ENCODE measurements around the gene FXYD6.
A peak's percentile ranks its signal among the peaks of the same experiment; 100 is the strongest.

The FXYD6 gene

DNA sequence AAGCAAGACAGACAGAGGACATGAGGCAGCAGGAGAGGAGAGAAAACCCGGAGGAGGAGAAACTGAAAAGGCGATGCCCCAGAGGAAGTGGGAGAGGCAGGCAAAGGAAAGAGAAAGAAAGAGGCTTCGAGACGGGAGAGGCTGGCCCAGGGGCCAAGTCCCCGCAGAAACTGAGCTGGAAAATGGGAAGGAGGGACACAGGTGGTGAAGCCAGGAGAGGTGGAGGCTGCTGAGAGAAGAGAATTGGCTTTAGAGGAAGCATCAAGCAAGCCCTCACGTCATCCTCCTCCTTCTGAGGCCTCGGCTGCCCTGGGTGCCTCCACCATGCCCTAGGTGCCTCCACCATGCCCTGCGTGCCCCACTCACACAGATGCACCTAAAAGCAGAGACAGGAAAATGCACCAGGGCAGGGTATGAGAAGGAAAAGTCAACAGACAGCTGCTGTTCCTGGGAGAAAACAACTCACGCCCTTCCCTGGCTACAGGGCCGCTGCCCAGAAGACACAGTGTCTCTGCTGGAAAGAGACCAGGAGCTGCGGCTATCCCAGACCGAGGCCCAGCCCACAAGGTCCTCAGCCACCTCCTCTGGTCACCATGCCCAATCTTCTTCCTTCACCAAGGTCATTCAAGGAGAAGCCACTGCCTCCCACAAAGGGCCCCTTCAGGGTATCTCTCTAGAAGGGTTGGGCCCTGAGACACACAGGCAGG is 14.3 kb downstream of the FXYD6 start:
- Mint-ChIP-seq H3K9me3 (no peaks in the 10 kb centered on the region), H3K4me3 (peak overlapping the region; percentile 19), H3K27me3 (ENCODE audit: low read depth, poor library complexity) (peaks cover 14% of the 10 kb centered on the region), H3K4me1 (peaks cover 60% of the 10 kb centered on the region), H3K36me3 (ENCODE audit: low read depth) (peaks cover 5% of the 10 kb centered on the region), H3K27ac (peak overlapping the region; percentile 52)
- TF ChIP-seq, protein P1, sequence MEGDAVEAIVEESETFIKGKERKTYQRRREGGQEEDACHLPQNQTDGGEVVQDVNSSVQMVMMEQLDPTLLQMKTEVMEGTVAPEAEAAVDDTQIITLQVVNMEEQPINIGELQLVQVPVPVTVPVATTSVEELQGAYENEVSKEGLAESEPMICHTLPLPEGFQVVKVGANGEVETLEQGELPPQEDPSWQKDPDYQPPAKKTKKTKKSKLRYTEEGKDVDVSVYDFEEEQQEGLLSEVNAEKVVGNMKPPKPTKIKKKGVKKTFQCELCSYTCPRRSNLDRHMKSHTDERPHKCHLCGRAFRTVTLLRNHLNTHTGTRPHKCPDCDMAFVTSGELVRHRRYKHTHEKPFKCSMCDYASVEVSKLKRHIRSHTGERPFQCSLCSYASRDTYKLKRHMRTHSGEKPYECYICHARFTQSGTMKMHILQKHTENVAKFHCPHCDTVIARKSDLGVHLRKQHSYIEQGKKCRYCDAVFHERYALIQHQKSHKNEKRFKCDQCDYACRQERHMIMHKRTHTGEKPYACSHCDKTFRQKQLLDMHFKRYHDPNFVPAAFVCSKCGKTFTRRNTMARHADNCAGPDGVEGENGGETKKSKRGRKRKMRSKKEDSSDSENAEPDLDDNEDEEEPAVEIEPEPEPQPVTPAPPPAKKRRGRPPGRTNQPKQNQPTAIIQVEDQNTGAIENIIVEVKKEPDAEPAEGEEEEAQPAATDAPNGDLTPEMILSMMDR (IDR thresholded peaks at IDR 0.05) = no peak
- DNase-seq = no peak

DNA sequence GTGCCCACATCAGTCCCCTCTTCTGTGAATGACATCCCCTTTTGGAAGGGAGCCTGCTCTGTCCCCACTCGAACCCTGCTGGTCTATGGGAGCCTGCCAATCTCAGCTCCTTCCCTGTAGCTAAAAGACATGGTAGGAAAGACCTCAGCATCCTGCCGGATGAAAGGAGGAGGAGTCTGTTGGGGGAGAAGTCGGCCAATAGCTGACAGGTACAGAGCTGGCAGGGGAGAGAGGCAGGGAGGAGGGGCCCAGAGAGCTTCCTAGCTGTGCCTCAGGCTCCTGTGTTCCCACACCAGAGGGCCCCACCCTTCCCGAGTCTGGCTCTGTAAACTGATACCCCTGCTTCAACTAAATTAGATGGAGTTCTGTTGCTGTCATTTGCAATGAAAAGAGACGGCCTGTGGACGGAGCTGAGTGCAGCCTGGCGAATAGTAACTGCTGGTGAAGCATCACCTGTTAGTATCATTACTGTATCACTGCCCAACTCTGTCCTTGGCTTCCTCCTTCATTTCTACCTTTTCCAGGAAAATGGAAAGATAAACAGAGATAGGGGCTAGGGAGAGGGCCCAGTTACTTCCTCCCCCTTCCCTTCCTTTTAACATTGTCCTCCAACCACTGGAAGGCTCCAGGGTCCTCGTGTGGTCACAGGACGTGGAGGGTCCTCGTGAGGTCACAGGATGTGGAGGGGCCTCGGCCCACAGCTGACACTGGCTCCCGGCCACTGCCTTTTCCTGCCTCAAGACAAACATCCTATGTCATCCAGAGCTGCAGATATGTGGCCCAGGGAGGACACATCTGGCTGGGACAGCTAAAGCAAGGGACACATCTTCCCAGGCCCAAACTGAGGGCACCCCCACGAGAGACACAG is 15.1 kb downstream of the FXYD6 start:
- Mint-ChIP-seq H3K4me3 (peak overlapping the region; percentile 30), H3K36me3 (ENCODE audit: low read depth) (peaks cover 5% of the 10 kb centered on the region), H3K9me3 (no peaks in the 10 kb centered on the region), H3K27ac (peak overlapping the region; percentile 52), H3K27me3 (ENCODE audit: low read depth, poor library complexity) (peaks cover 11% of the 10 kb centered on the region), H3K4me1 (peaks cover 56% of the 10 kb centered on the region)
- DNase-seq = peak; percentile 71
- TF ChIP-seq, protein P1 (IDR thresholded peaks at IDR 0.05) = no peak

DNA sequence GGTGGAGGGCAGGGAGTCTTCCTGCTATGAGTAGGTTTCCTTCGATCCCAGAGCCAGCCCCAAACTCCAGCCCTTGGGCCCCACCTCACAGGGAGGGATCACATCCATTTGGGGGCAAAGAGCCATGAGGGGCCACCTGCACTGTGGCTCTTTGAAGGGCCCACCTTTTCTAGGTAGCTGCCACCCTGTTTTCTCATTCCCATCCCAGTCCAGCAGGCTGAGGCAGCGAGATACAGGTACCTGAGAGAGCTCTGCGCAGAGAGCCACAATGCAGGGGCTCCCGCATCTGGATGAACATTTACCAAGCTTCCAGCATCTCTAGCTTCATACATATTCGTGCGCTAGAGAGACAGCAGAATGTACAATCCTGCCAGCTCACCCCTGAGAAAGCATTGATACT is 16.3 kb downstream of the FXYD6 start:
- no peaks in the 10 kb centered on the region for H3K9me3 Mint-ChIP-seq

DNA sequence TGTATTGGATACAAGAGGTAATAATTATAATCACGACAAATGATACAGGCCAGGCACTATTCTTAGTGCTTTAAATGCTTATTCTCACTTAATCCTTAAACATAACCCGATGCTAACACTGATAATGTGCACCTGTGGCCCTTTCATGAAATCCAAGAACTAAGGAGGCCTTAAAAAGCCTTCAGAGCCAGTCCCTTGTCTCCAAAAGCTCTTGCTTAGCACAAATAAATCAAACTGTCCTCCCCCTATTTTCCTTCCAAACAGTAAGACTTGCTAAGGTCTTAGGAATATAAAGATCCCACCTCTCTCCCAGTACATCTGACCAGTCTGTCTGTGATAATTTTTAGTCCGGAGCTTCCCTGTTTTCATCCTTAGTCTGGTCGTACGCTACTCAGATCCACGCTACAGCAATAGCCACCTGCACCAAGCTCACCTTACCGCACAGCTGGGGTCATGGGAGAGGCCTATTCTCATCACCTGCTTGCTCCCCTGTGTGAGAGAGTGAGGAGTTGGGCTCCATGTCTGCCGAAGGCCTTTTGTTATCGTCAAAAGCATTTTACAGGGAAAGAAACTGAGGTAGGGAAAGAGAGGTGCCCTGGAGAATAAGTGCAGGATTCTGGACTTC is 16.9 kb downstream of the FXYD6 start:
- Mint-ChIP-seq H3K36me3 (ENCODE audit: low read depth) (peaks cover 1% of the 10 kb centered on the region), H3K27me3 (ENCODE audit: low read depth, poor library complexity) (peaks cover 4% of the 10 kb centered on the region), H3K4me1 (peaks cover 69% of the 10 kb centered on the region), H3K27ac (peak overlapping the region; percentile 16), H3K9me3 (no peaks in the 10 kb centered on the region), H3K4me3 (no peak overlapping the region)
- DNase-seq = no peak
- TF ChIP-seq, protein P1 (IDR thresholded peaks at IDR 0.05) = no peak

More for the DNA sequence above, 16.3 kb downstream of the FXYD6 start:
- H3K4me3 Mint-ChIP-seq = no peak overlapping the region
- H3K4me1 Mint-ChIP-seq = peaks cover 63% of the 10 kb centered on the region
- DNase-seq = no peak
- no peaks in the 10 kb centered on the region for H3K36me3 Mint-ChIP-seq (ENCODE audit: low read depth)
- no peak overlapping the region for H3K27ac Mint-ChIP-seq
- peaks cover 7% of the 10 kb centered on the region for H3K27me3 Mint-ChIP-seq (ENCODE audit: low read depth, poor library complexity)
- TF ChIP-seq, protein P1 (IDR thresholded peaks at IDR 0.05) = no peak

DNA sequence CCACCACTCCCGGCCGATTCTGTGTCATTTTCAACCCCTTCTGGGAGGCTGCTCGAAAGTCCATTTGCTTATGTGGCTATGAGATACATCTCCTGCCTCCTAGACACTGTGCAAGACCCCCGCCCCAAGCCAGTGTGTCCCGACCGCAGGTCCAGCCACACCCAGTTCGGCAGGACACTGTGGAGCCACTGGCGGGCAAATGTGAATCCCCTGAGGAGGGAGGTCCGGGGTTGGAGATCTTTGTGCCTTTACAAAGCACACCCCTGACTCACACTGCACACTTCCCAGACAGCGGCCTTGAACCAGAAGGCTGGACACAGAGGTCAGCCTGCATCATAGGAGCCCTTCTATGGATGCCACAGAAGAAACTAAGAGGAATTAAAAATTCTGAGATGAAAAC is 17.4 kb downstream of the FXYD6 start:
- TF ChIP-seq, protein P1 (IDR thresholded peaks at IDR 0.05) = no peak
- H3K27me3 Mint-ChIP-seq (ENCODE audit: low read depth, poor library complexity) = peaks cover 8% of the 10 kb centered on the region
- H3K4me1 Mint-ChIP-seq = peaks cover 72% of the 10 kb centered on the region
- no peak overlapping the region for H3K4me3 Mint-ChIP-seq
- peaks cover 7% of the 10 kb centered on the region for H3K36me3 Mint-ChIP-seq (ENCODE audit: low read depth)
- H3K9me3 Mint-ChIP-seq = peaks cover 3% of the 10 kb centered on the region
- DNase-seq = no peak
- H3K27ac Mint-ChIP-seq = no peak overlapping the region
